PC-9 (cell line): Measurements from ENCODE around the gene PVALB.

Source experiments
- EZH2 ChIP-seq: fragments of 200-600 bp; sonication (generic); IDR thresholded peaks from 2 replicates; pipeline ENCODE4 v1.8.0; 2017; ENCODE audit warnings: antibody characterized with exemption, low read depth
- TF ChIP-seq, protein P1 (sequence below): fragments of 200-600 bp; sonication (generic); conservative IDR thresholded peaks from 2 replicates; pipeline ENCODE4 v1.6.1; 2017; ENCODE audit warnings: mixed run types, antibody characterized with exemption, mild to moderate bottlenecking, moderate library complexity

DNA sequence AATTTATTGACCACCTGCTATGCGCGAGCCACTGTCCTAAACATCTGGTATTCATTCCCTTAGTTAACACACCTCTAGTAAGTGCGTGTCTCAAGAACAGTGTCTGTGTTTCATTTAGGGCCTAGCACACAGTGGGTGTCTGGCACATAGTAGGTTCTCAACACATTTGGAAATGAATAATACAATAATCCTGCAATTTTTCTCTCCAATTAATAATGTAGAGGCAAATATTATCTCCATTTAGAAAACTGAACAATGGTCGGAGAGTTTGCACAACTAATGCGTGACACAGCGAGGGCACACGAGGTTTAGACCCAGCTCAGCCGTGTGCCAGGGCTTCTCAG lies 39.9 kb upstream of the PVALB start:
- no peak for TF ChIP-seq EZH2
- TF ChIP-seq, protein P1, sequence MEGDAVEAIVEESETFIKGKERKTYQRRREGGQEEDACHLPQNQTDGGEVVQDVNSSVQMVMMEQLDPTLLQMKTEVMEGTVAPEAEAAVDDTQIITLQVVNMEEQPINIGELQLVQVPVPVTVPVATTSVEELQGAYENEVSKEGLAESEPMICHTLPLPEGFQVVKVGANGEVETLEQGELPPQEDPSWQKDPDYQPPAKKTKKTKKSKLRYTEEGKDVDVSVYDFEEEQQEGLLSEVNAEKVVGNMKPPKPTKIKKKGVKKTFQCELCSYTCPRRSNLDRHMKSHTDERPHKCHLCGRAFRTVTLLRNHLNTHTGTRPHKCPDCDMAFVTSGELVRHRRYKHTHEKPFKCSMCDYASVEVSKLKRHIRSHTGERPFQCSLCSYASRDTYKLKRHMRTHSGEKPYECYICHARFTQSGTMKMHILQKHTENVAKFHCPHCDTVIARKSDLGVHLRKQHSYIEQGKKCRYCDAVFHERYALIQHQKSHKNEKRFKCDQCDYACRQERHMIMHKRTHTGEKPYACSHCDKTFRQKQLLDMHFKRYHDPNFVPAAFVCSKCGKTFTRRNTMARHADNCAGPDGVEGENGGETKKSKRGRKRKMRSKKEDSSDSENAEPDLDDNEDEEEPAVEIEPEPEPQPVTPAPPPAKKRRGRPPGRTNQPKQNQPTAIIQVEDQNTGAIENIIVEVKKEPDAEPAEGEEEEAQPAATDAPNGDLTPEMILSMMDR: no peak
